DND-41 (cell line): ENCODE results near the gene KLHL8.

Source experiments
- EZH2 ChIP-seq: IDR thresholded peaks from 3 replicates; pipeline ENCODE4 v1.6.1; 2012; ENCODE audit warnings: borderline replicate concordance, low read depth, mild to moderate bottlenecking, moderate library complexity, low read length, inconsistent platforms; ENCODE audit not compliant: severe bottlenecking
- TF ChIP-seq, protein P1 (sequence below): IDR thresholded peaks from 2 replicates; pipeline ENCODE4 v1.5.1; 2012; ENCODE audit warnings: borderline replicate concordance, low read length, moderate library complexity, mild to moderate bottlenecking; ENCODE audit not compliant: poor library complexity, severe bottlenecking; ENCODE audit errors: extremely low read depth

DNA sequence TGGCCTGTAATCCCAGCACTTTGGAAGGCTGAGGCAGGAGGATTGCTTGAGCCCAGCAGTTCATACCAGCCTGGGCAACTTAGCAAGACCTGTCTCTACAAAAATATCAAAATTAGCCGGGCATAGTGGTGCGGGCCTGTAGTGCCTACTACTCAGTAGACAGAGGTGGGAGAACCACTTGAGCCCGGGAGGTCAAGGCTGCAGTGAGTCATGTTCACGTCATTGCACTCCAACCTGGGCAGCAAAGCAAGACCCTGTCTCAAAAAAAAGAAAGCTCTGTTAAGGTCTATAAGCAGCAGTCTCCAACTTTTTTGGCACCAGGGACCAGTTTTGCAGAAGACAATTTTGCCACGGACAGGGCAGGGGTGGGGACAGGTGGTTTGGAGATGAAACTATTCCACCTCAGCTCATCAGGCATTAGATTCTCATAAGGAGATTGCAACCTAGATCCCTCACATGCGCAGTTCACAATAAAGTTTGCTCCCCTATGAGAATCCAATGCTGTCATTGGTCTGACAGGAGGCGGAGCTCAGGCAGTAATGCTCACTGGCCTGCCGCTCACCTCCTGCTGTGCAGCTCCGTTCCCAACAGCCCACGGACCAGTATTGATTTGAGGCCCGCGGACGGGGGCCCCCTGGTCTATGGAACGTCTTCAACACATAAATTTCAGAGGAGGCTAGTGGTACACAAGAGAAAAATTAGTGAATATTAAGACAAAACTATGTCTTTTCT, 67.9 kb downstream of the KLHL8 start:
- TF ChIP-seq, protein P1, sequence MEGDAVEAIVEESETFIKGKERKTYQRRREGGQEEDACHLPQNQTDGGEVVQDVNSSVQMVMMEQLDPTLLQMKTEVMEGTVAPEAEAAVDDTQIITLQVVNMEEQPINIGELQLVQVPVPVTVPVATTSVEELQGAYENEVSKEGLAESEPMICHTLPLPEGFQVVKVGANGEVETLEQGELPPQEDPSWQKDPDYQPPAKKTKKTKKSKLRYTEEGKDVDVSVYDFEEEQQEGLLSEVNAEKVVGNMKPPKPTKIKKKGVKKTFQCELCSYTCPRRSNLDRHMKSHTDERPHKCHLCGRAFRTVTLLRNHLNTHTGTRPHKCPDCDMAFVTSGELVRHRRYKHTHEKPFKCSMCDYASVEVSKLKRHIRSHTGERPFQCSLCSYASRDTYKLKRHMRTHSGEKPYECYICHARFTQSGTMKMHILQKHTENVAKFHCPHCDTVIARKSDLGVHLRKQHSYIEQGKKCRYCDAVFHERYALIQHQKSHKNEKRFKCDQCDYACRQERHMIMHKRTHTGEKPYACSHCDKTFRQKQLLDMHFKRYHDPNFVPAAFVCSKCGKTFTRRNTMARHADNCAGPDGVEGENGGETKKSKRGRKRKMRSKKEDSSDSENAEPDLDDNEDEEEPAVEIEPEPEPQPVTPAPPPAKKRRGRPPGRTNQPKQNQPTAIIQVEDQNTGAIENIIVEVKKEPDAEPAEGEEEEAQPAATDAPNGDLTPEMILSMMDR: no peak
- TF ChIP-seq EZH2: no peak
